Brain microvascular endothelial cell (primary cell): ENCODE measurements around the gene MYCN.

Experiments used
- DNase-seq: peaks from one replicate; pipeline ENCODE4 v3.0.0-alpha.2; 2020
- H3K27ac ChIP-seq: fragments of 250-450 bp; sonication (Bioruptor Pico); 2 replicates; pipeline ENCODE4 v1.5.1; 2020; ENCODE audit warnings: mild to moderate bottlenecking, moderate library complexity
- H3K27me3 ChIP-seq: fragments of 250-450 bp; sonication (Bioruptor Pico); replicated peaks from 2 replicates; pipeline ENCODE4 v1.5.1; 2020; ENCODE audit warnings: mild to moderate bottlenecking
- H3K36me3 ChIP-seq: fragments of 250-450 bp; sonication (Bioruptor Pico); replicated peaks from 2 replicates; pipeline ENCODE4 v1.5.1; 2020; ENCODE audit warnings: mild to moderate bottlenecking
- H3K4me3 ChIP-seq: 2 replicates; pipeline ENCODE4 v1.5.1; 2011; ENCODE audit warnings: low read depth, mild to moderate bottlenecking, control low read depth, low read length, moderate library complexity
- in situ Hi-C: cut with HindIII; loops from 2 replicates; pipeline ENCODE4 v1.10.0; 2017; ENCODE audit warnings: low sequenced_read_pairs, low pct_ligation_motif_present
- TF ChIP-seq, protein P1 (sequence below): IDR thresholded peaks from 2 replicates; pipeline ENCODE4 v1.5.1; 2011; ENCODE audit warnings: low read depth, mild to moderate bottlenecking, moderate library complexity, low read length, control low read depth, inconsistent platforms; ENCODE audit errors: missing control alignments

MYCN gene

DNA sequence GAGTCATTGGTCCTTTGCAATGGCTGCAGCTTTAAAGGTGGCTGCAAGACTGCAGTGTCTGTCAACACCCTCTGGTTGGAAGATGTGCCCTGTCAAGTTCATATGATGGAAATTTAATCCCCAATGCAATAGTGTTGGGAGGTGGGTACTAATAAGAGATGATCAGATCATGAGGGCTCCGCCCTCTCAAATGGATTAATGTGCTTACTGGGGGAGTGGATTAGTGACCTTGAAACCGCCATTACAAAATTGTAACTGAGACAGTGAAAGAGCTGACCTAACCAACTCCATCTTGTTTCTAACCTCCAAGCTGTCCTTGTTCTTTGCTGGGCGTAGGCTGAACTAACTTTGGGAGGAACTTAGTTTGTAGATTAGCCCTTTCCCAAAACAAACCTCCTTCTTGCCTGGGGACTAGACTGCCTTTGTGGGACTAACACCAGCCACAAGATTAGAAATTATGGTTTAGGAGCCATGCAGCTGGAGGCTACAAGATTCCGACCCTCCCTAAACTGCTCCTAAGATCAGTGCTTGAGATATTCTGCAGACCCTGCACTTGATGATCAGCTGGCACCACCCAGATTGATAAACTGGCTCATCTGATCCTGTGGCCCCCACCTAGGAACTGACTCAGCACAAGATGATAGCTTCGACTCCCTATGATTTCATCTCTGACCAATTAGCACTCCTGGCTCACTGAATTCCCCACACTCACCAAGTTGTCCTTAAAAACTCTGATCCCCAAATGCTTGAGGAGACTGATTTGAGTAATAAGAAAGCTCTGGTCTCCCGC is 13.7 kb downstream of the MYCN start:
- in situ Hi-C loops = no loop called here
- Histone ChIP-seq H3K27me3 (no peaks in the 10 kb centered on the region), H3K27ac (no peak overlapping the region), H3K4me3 (no peak overlapping the region), H3K36me3 (no peaks in the 10 kb centered on the region)
- TF ChIP-seq, protein P1, sequence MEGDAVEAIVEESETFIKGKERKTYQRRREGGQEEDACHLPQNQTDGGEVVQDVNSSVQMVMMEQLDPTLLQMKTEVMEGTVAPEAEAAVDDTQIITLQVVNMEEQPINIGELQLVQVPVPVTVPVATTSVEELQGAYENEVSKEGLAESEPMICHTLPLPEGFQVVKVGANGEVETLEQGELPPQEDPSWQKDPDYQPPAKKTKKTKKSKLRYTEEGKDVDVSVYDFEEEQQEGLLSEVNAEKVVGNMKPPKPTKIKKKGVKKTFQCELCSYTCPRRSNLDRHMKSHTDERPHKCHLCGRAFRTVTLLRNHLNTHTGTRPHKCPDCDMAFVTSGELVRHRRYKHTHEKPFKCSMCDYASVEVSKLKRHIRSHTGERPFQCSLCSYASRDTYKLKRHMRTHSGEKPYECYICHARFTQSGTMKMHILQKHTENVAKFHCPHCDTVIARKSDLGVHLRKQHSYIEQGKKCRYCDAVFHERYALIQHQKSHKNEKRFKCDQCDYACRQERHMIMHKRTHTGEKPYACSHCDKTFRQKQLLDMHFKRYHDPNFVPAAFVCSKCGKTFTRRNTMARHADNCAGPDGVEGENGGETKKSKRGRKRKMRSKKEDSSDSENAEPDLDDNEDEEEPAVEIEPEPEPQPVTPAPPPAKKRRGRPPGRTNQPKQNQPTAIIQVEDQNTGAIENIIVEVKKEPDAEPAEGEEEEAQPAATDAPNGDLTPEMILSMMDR = no peak
- DNase-seq = no peak

DNA sequence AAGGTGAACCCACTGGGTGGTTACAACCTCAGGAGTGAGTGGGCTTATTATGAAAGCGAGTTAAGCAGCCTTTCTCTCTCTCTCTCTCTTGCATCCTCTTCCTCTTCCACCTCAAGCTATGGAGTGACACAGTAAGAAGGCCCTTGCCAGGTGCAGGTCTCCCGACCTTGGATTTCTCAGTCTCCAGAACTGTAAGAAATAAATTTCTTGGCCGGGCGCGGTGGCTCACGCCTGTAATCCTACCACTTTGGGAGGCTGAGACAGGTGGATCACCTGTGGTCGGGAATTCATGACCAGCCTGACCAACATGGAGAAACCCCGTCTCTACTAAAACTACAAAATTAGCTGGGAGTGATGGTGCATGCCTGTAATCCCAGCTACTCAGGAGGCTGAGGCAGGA is 14.4 kb downstream of the MYCN start:
- Histone ChIP-seq H3K27me3 (no peaks in the 10 kb centered on the region), H3K4me3 (no peak overlapping the region), H3K27ac (no peak overlapping the region), H3K36me3 (no peaks in the 10 kb centered on the region)
- in situ Hi-C loops = no loop called here
- TF ChIP-seq, protein P1 = no peak
- no peak for DNase-seq

DNA sequence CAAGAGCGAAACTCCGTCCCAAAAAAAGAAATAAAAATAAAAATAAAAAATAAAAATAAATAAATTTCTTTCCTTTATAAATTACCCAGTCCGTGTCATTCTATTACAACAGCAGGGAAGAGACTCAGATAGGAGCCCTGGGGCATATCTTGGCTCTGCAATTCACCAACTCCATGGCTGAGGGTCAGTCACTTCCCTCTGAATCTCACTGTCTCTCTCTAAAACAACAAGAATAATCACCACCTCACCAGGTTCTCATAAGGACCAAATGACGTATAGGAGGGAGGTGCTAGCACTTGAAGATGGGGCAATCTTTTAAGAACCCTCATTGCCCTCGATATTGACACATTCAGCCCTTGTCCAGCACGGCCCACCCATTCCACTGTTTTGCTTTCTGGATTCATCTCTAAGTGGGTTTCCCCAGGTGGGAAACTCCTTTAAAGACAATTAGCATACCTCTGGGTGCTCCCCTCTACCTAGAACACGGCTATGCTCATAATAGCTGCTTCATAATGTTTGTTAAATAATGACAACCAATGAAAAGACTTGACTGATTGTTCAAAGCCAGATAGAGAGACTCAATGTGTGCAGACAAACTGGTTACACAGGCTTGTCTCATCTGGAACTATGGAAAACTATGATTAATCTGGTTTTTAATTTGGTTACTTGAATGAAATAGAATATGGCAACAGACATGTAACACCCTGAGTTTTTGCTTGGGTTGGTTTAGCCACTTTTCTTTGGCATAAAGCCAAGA is 15.1 kb downstream of the MYCN start:
- Histone ChIP-seq H3K27me3 (no peaks in the 10 kb centered on the region), H3K4me3 (no peak overlapping the region)
- in situ Hi-C loops = no loop called here

DNA sequence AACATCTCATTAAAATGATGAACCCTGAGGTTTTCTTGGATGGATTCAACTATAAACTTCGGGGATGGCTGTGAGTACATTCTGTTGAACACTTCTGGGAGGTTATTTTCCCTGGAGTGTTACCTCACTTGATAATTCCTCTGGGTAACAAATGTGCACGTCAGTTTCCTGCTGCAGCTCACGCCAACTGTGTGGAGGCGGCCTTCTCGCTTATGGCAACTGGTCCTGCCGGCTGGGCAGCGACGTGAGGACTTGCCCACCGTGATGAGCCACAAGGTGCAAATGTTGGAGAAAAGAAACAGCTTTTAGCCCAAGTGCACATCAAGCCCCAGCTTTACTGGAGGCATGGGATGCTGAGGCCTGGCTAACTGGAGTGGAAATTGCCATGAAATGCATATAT is 15.9 kb downstream of the MYCN start:
- DNase-seq = no peak
- H3K36me3 ChIP-seq = no peaks in the 10 kb centered on the region
- TF ChIP-seq, protein P1 = no peak
- no peaks in the 10 kb centered on the region for H3K27me3 ChIP-seq
- H3K27ac ChIP-seq = no peak overlapping the region
- H3K4me3 ChIP-seq = no peak overlapping the region
- in situ Hi-C loops = no loop called here

More for the DNA sequence above, 15.1 kb downstream of the MYCN start:
- Histone ChIP-seq H3K36me3 (no peaks in the 10 kb centered on the region), H3K27ac (no peak overlapping the region)
- TF ChIP-seq, protein P1 = no peak
- no peak for DNase-seq

DNA sequence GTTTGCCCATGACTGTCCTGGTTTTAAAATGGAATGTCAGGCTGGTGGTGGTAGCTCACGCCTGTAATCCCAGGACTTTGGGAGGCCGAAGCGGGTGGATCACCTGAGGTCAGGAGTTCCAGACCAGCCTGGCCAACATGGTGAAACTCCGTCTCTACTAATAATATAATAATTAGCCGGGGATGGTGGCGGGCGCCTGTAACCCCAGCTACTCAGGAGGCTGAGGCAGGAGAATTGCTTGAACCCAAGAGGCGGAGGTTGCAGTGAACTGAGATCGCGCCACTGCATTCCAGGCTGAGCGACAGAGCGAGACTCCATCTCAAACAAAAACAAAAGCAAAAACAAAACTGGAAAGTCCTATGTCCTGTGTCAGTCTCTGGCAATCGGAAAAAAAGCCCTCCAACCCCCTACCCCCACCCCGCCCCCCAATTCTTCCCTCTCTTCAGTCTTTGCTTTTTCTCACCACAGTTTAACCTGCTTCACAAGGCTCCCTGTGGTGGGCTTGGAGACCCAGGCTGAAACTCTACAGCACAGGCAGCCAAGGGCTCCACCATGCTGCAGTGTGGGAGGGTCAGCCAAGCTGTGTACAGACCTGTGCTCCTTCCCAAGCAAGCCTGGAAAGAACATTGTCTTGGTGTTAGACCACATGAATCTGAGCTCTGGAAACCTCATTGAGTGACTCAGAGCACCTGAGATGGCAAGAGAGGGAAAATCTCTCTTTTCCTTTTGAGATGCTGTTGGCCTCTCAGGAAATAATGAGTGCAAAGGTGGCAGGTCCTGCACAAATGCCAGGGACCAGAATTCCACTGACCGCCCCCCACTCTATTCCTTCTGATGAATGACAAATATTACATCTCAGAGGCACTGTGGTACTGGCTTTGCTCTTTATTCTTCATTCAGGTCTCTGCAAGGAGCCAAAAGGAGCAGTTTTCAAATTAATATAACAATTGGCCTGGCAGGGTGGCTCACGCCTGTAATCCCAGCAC is 16.7 kb downstream of the MYCN start:
- no peak for DNase-seq
- TF ChIP-seq, protein P1 = no peak
- H3K4me3 ChIP-seq = no peak overlapping the region
- in situ Hi-C loops = no loop called here
- H3K27me3 ChIP-seq = no peaks in the 10 kb centered on the region
- H3K27ac ChIP-seq = no peak overlapping the region
- no peaks in the 10 kb centered on the region for H3K36me3 ChIP-seq
